HL-60 (cell line): Measurements from ENCODE around the gene ADAM12.

ENCODE experiments used
- CTCF ChIP-seq: IDR thresholded peaks from one replicate; pipeline ENCODE4 v1.5.1; 2011; ENCODE audit warnings: low read length, control low read depth, inconsistent platforms; ENCODE audit not compliant: insufficient read depth
- POLR2AphosphoS5 ChIP-seq: IDR thresholded peaks from 2 replicates; pipeline ENCODE4 v1.6.1; 2012; ENCODE audit warnings: low read depth

DNA sequence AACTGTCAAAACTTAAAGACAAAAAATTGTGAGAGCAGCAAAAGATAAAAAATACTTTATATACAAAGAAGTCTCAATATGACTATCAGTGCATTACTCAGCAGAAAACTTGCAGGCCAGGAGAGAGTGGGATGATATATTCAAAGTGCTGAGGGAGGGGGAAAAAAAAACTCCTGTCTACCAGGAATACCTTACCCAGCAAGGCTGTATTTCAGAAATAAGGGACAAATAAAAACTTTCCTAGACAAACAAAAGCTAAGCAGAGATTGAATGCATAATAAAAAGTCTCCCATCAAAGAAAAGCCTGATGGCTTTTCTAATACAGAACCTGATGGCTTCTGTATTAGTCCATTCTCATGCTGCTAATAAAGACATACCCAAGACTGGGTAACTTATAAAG, 31.1 kb downstream of the ADAM12 start:
- TF ChIP-seq CTCF (no peak), POLR2AphosphoS5 (no peak)
